Small intestine (tissue), 7 donors: Measurements from ENCODE around the gene VCP. TPM values are rescaled to one million over a fixed set of nuclear protein-coding genes. Genes with fewer than 3 reads are reported as not detected.

ENCODE experiments used
- DNase-seq, 2 donors: peaks; one replicate each; pipeline versions ENCODE4 v3.0.0 to v3.0.0-alpha.2; 2013
- FAIRE-seq: peaks from 2 replicates; lab custom pipeline; 2012; peaks lifted over from hg19 to GRCh38; lab: Jason Lieb, UNC
- H3K27ac ChIP-seq, 3 donors: one replicate each; pipeline ENCODE4 v1.5.1; 2013; ENCODE audit warnings: low read length in 2 of 3, mild to moderate bottlenecking in 2 of 3, control low read depth in 1 of 3, inconsistent platforms in 1 of 3, low read depth in 1 of 3, moderate library complexity in 1 of 3
- H3K27me3 ChIP-seq, 3 donors: one replicate each; pipeline ENCODE4 v1.6.1; 2013; ENCODE audit warnings: low read length in 3 of 3, inconsistent platforms in 1 of 3; ENCODE audit not compliant: control insufficient read depth in 3 of 3, insufficient read depth in 3 of 3
- H3K36me3 ChIP-seq, 3 donors: one replicate each; pipeline ENCODE4 v1.6.1; 2013; ENCODE audit warnings: low read length in 3 of 3, inconsistent platforms in 1 of 3, low read depth in 1 of 3, mild to moderate bottlenecking in 1 of 3, moderate library complexity in 1 of 3; ENCODE audit not compliant: control insufficient read depth in 3 of 3, insufficient read depth in 2 of 3
- H3K4me1 ChIP-seq, 3 donors: one replicate each; pipeline ENCODE4 v1.6.1; 2013; ENCODE audit warnings: low read length in 2 of 3, inconsistent platforms in 1 of 3, low read depth in 1 of 3, mild to moderate bottlenecking in 1 of 3, moderate library complexity in 1 of 3; ENCODE audit not compliant: control insufficient read depth in 3 of 3, insufficient read depth in 2 of 3
- H3K4me3 ChIP-seq, 3 donors: one replicate each; pipeline ENCODE4 v1.5.1; 2013; ENCODE audit warnings: low read length in 3 of 3, control low read depth in 1 of 3, inconsistent platforms in 1 of 3, low read depth in 1 of 3, mild to moderate bottlenecking in 1 of 3, moderate library complexity in 1 of 3
- H3K9me3 ChIP-seq, 2 donors: one replicate each; pipeline ENCODE4 v1.6.1; 2013; ENCODE audit warnings: low read depth in 1 of 2, low read length in 1 of 2; ENCODE audit not compliant: control insufficient read depth in 2 of 2, insufficient read depth in 1 of 2
- WGBS, 3 donors: extraction: QIAGEN DNeasy Blood & Tissue Kit; methylation state at CpG; one replicate each; pipeline ENCODE4 v1.1.7; 2013; 5-methylcytosine and 5-hydroxymethylcytosine counted together
- polyA plus RNA-seq, 4 donors: library from polyadenylated mRNA; stranded (reverse) in 3 of 4; unstranded in 1 of 4; fragments of 200-250 nt in 3 of 4; fragments of 120-200 nt in 1 of 4; gene quantifications; one replicate each; pipeline versions ENCODE4 v1.2.1 to v1.2.3, GENCODE V29; 2013
- donor health status: healthy with polysubstance abuse.
- donor health status: control.
- donor health status: control.
- donor health status: Bipolar disorder and iron deficiency.
- donor health status: healthy.

VCP gene
- polyA plus RNA-seq, 4 donors: 54.0 to 167 (median 87.1) TPM

DNA sequence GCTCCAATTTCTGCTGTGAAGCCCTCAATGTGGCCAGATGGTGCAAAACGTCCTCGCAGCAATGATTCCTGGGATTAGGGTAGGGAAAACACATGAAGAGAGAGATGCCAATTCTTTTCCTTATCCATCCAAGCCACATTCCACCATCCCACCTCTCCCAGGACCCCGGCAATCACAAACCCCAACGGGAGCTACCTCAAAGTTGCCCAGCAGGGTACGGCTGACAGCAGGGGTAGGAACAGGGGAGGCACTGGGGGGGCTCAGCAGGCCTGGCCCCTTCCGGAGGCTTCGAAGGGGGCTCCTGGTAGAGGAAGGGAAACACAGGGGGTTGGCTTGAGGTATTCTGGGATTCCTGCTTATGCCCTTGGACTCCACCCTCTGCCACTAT, 33.9 kb upstream of the VCP start:
- WGBS, 3 donors: 87 to 96% (median 94%) methylated on average over 7 of the region's 7 CpGs

DNA sequence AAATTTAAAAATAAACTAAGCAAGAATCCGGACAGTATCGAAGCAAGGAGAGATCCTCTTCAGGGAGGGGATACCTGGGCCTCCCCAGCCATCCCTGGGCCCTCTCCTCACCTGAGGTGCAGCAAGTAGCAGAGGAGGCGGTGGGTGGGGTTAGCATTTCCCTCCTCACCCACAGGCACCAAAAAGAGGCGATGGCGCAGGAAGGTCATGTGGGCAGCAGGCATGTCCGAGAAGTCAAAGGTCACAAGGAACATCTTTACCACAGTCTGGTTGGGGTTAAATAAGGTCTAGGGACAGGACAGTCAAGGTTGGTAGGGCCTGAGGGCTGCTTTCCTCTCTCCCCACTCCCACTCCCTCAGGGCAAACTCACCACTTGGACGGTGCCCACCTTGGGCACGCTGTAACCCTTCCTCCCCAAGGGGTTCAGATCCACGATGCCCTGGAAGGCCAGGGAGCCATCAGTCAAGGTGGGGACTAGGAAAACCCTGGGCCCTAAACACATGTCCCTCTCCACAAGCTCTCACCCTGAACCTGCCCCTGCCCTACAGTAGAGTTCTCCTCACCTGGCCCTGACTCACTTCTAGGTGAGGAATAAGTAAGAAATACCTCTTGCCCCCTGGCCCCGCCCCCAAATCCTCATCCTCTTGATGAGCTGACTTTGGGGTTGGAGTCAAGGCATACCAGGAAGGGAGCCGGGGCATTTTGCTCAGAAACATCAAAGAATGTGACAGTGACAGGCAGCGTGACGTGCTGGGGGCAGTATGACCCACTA, 33.3 kb upstream of the VCP start:
- peaks cover 5 to 68% (median 13%) of the 10 kb centered on the region in 3 donors for H3K36me3 ChIP-seq
- H3K9me3 ChIP-seq: no peaks in the 10 kb centered on the region
- DNase-seq (no peak), FAIRE-seq (no peak)
- H3K4me3 ChIP-seq: no peak overlapping the region
- no peaks in the 10 kb centered on the region for H3K27me3 ChIP-seq
- H3K27ac ChIP-seq: no peak overlapping the region
- 92 to 97% (median 93%) methylated on average over 13 of the region's 13 CpGs for WGBS, 3 donors
- H3K4me1 ChIP-seq: peaks cover 2 to 24% (median 9%) of the 10 kb centered on the region in 3 donors

More for the DNA sequence above, 33.9 kb upstream of the VCP start:
- Histone ChIP-seq H3K9me3 (no peaks in the 10 kb centered on the region), H3K27me3 (no peaks in the 10 kb centered on the region), H3K27ac (no peak overlapping the region), H3K4me1 (peaks cover 2 to 27% (median 9%) of the 10 kb centered on the region in 3 donors), H3K4me3 (no peak overlapping the region), H3K36me3 (peaks cover 3 to 62% (median 13%) of the 10 kb centered on the region in 3 donors)
- FAIRE-seq: no peak
- DNase-seq: no peak

DNA sequence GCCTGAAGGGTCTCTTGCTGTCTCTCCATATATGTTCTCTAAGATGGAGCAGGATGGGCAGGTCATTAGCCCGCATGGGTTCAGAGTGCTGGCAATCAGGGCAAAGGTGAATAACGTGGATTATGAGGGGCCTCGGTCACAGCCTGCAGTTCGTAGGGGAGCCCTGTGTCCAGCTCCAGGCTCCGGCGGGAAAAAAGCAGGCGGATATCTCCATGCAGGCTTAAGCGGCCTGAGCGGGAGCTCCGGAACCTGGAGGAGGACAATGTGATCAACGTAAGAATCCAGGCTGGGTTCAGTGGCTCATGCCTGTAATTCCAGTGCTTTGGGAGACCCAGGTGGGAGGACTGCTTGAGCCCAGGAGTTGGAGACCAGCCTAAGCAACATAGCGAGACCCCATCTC, 32.7 kb upstream of the VCP start:
- WGBS, 3 donors: 85 to 92% (median 85%) methylated on average over 12 of the region's 12 CpGs
- H3K4me3 ChIP-seq: no peak overlapping the region
- FAIRE-seq (no peak), DNase-seq (no peak)
- no peaks in the 10 kb centered on the region for H3K27me3 ChIP-seq
- no peak overlapping the region for H3K27ac ChIP-seq
- H3K9me3 ChIP-seq: no peaks in the 10 kb centered on the region
- peaks cover 6 to 71% (median 16%) of the 10 kb centered on the region in 3 donors for H3K36me3 ChIP-seq
- peaks cover 0 to 18% (median 4%) of the 10 kb centered on the region in 3 donors for H3K4me1 ChIP-seq

DNA sequence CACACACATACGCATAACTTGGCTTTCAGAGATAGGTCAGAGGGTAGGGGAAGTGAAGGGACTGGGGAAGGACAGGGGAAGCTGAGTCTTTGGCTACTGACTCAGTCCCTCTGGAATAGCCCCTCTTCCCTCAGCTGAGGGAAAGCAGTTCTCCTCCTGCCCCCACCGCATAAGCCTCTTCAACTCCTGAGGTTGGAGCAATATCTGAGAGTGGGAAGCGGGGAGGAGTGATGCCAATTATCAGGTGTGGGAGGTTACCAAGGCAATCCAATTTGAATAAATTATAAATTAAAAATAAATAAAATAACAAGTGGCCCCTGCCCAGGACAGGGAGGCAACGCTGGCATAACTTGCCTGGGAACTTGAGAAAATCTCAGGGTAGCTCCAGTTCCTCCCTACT, 32.2 kb upstream of the VCP start:
- Histone ChIP-seq H3K27me3 (no peaks in the 10 kb centered on the region), H3K4me3 (no peak overlapping the region), H3K4me1 (peaks cover 0 to 17% (median 4%) of the 10 kb centered on the region in 3 donors), H3K36me3 (peaks cover 6 to 75% (median 20%) of the 10 kb centered on the region in 3 donors), H3K9me3 (no peaks in the 10 kb centered on the region), H3K27ac (no peak overlapping the region)
- no peak for FAIRE-seq
- DNase-seq: no peak
- WGBS, 3 donors: 90 to 94% (median 93%) methylated on average over 4 of the region's 4 CpGs

DNA sequence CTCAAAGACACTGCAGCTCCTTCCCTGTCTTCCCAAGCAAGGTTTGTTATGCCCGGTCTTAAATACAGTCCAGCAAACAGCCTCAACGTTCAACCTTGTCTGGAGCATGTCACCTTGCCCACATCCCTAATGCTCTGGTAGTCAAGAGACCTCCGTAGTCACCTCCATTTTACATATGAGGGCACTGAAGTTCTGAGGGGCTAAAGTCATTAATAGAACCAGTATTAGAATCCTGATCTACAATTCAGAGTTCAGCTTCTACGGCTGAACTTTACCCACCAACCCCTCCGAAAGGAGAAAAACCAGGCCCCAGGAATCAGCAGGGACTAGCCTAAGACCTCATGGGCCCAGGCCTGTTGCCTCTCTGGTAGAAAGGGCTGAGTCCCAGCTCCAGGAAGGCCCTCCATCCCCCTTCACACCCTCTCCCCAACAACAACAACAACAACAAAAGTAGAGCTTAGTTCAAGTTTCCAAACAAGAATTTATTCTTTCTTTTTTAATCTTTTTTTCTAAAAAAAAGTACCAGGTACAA, 31.3 kb upstream of the VCP start:
- peak overlapping the region in 1 of 3 donors; percentile 93 for H3K4me3 ChIP-seq
- WGBS, 3 donors: 36 to 47% (median 41%) methylated on average over 5 of the region's 5 CpGs
- peaks cover 0 to 17% (median 4%) of the 10 kb centered on the region in 3 donors for H3K4me1 ChIP-seq
- peaks cover 6 to 73% (median 20%) of the 10 kb centered on the region in 3 donors for H3K36me3 ChIP-seq
- FAIRE-seq (no peak), DNase-seq (no peak)
- H3K9me3 ChIP-seq: no peaks in the 10 kb centered on the region
- H3K27ac ChIP-seq: peak overlapping the region; percentile 61 to 85 (median 78)
- H3K27me3 ChIP-seq: no peaks in the 10 kb centered on the region

DNA sequence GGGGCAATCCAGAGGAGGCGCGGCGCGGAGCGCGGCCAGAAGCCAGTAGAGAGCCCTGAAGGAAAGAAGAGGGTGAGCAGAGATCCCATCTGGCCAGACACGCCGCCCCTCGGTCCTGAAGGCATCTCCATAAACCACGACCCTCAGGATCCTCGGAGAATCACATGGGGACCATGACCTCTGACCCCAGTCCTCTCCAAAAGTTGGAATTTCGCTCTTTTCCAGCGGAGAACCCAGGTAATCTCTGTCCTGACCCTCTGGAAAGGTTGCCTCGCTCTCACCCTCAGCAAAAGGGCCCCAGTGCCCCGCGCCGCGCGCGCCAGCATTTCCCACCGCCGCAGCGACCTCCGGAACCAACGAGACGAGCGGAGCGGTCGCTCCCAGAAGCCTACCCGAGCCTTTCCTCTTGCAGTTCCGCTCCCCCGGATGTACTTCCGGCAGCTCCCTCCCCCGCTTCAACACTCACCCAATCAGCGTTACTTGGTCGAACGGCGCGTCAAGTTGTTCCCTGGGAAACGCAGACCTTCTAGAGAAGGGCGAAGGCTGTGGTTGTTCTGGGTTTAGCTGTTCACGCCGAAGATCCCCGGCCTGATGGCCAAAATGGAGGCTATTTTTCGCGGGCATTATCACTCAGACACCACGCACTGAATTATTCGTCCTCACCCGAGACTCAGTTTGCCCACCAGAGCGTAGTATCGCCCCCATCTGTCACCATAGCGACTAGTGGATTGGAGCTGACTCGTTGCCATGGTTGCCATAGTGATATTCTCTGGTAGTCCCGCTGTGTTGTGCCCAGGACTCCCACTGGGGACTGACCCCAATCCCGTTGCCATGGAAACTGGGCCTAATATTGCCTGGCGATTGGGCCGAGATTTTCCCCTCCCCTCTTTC, 30.6 kb upstream of the VCP start, which contains the start of gene STOML2:
Gene STOML2 (minus strand): TSS at position 363 of the 891 bp plus-strand sequence. CDS start 37 bp downstream, at position 326.
- H3K4me1 ChIP-seq: peaks cover 0 to 17% (median 4%) of the 10 kb centered on the region in 3 donors
- no peaks in the 10 kb centered on the region for H3K9me3 ChIP-seq
- peak within 1 kb of the TSS; percentile 66 to 88 (median 78) for H3K27ac ChIP-seq
- peak within 1 kb of the TSS; percentile 73 to 93 (median 78) for H3K4me3 ChIP-seq
- WGBS, 3 donors: 0 to 1% (median 0%) methylated on average over 57 of the region's 57 CpGs
- DNase-seq: peak; percentile 96 to 98
- H3K36me3 ChIP-seq: peaks cover 6 to 66% (median 20%) of the 10 kb centered on the region in 3 donors
- no peaks in the 10 kb centered on the region for H3K27me3 ChIP-seq
- no peak for FAIRE-seq

DNA sequence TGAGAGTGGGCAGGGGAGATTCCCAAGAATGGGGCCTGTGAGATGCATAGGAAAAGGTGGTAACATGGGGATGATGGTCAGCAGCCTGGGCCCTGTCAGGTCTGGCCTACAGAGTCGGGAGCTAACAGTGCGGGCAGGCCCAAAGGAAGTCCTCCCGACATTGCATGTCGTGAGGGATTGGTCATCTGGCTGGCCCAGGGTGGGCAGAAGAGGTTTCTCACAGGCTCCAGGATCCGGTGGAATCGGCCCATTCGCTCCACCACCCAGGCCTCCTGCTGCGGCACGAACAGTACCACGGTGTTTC, 30.0 kb upstream of the VCP start:
- peak overlapping the region in 2 of 3 donors; percentile 78 to 88 for H3K27ac ChIP-seq
- DNase-seq (peak in 1 of 2 donors; percentile 65), FAIRE-seq (no peak)
- H3K9me3 ChIP-seq: no peaks in the 10 kb centered on the region
- H3K4me1 ChIP-seq: peaks cover 0 to 17% (median 4%) of the 10 kb centered on the region in 3 donors
- no peaks in the 10 kb centered on the region for H3K27me3 ChIP-seq
- peaks cover 6 to 60% (median 20%) of the 10 kb centered on the region in 3 donors for H3K36me3 ChIP-seq
- 3% methylated on average over 10 of the region's 10 CpGs for WGBS, 3 donors
- H3K4me3 ChIP-seq: peak overlapping the region; percentile 73 to 93 (median 78)

DNA sequence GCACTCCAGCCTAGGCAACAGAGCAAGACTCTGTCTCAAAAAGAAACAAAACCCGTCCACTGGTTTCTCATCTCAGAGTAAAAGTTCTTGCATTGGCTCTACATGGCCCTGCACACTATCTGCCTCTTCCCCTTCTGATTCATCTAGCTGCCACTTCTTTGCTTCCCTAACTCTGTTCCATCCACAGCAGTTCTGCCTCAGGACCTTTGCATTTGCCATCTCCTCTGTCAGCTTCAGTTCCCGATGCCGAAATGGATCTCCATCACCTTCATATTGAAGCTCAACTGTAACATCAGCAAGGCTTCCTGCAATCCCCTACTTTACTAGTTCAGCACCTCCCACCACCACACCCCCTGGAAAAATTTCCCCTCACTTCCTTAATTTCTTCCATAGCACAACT, 25.1 kb upstream of the VCP start:
- Histone ChIP-seq H3K4me1 (peaks cover 0 to 19% (median 4%) of the 10 kb centered on the region in 3 donors), H3K27ac (no peak overlapping the region), H3K36me3 (peaks cover 3 to 46% (median 7%) of the 10 kb centered on the region in 3 donors), H3K4me3 (no peak overlapping the region), H3K9me3 (no peaks in the 10 kb centered on the region), H3K27me3 (no peaks in the 10 kb centered on the region)
- 83 to 93% (median 89%) methylated on average over 3 of the region's 3 CpGs for WGBS, 3 donors
- no peak for DNase-seq
- FAIRE-seq: no peak
